ENCODE results near the gene CDT1.

The CDT1 gene

DNA sequence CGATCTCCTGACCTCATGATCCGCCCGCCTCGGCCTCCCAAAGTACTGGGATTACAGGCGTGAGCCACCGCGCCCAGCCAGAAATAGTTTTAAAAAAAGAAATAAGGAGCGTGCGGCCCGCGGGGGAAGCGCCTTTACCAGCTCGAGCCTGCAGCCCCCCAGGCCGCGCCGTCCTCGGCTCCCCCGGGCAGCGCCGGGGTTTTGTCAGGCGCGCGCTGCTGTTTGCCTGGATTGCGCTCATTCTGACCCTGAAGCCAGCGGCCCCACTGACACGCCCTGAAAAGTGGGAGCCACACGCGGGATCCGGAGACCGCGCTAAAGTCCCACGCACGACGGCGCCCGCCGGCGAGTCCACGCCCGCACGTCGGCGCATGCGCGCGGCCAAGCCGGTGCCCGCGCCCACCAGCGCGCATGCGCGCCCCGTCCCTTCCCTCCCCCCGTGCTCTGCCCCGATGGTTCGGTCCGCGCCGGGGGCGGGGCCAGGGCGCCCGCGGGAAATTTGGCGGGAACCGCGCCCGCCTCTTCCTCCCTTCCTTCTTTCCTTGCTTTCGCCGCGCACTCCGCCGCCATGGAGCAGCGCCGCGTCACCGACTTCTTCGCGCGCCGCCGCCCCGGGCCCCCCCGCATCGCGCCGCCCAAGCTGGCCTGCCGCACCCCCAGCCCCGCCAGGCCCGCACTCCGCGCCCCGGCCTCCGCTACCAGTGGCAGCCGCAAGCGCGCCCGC is at the start of gene CDT1:
CDT1 (plus strand) TSS at position 526 of the 724 bp plus-strand sequence; CDS start at position 569, 43 bp downstream.
- no peak for DNase-seq (ENCODE audit: low read depth, low spot score)
- Histone ChIP-seq H3K9ac (ENCODE audit: insufficient read length) (peak within 1 kb of the TSS; percentile 83), H3K4me3 (peak within 1 kb of the TSS; percentile 78), H3K9me3 (ENCODE audit: low read depth, low read length) (no peaks in the 10 kb centered on the region), H3K27ac (peak within 1 kb of the TSS; percentile 79; the same call in 1 of the 2 replicates), H3K36me3 (ENCODE audit: insufficient read depth, low read length) (peaks cover 33% of the 10 kb centered on the region; the same call in 1 of the 2 replicates)
- TF ChIP-seq EZH2 (IDR thresholded peaks at IDR 0.05) (no peak), POLR2AphosphoS5 (IDR thresholded peaks at IDR 0.05; ENCODE audit: borderline replicate concordance, low read depth, low read length) (peak; percentile 52; the same call in 1 of the 2 replicates), FOXP2 (optimal IDR thresholded peaks at IDR 0.05; ENCODE audit: control extremely low read depth, extremely low read length, insufficient read depth) (no peak)

DNA sequence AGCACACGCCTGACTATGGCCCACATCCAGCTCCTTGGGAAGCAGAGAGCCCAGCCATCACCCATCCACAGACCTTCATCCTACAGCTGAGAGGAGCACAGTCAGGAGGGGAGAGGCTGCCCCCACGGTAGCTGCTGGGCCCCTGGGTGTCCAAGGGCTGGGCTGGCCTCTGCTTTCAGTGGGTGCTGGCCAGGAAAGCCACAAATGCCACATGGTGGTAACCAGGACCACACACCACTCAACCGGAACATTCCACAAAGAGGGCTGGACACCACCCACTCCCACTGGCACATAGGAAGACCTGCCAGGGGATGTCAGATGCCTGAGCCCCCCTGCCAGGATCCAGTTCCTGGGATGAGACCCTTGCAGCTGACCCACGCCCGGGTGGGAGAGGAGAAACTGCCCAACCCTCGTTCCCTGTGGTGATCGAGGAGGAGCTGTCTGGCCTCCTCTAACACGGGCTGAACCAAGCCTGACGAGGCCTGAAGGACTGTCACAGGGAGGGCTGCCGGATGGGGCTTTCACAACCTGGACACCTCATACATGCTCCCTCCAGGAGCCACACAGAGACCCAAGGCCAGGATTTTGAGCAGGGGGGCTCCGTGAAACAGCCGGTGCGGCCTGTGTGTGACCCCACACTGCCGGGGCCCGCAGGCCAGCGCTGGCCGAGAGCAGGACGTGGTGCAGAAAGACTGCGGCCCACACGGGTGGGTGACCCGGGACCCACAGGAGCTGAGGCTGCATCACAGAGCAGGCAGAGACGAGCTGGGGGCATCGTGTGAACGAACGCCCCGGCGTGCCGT is 49.3 kb upstream of the CDT1 start:
- TF ChIP-seq POLR2AphosphoS5 (IDR thresholded peaks at IDR 0.05; ENCODE audit: borderline replicate concordance, low read depth, low read length) (no peak), EZH2 (IDR thresholded peaks at IDR 0.05) (no peak), FOXP2 (optimal IDR thresholded peaks at IDR 0.05; ENCODE audit: control extremely low read depth, extremely low read length, insufficient read depth) (no peak)
- Histone ChIP-seq H3K4me3 (no peak overlapping the region), H3K36me3 (ENCODE audit: insufficient read depth, low read length) (no peaks in the 10 kb centered on the region), H3K9ac (ENCODE audit: insufficient read length) (no peak overlapping the region), H3K9me3 (ENCODE audit: low read depth, low read length) (no peaks in the 10 kb centered on the region), H3K27ac (no peak overlapping the region)
- DNase-seq (ENCODE audit: low read depth, low spot score), result no peak

DNA sequence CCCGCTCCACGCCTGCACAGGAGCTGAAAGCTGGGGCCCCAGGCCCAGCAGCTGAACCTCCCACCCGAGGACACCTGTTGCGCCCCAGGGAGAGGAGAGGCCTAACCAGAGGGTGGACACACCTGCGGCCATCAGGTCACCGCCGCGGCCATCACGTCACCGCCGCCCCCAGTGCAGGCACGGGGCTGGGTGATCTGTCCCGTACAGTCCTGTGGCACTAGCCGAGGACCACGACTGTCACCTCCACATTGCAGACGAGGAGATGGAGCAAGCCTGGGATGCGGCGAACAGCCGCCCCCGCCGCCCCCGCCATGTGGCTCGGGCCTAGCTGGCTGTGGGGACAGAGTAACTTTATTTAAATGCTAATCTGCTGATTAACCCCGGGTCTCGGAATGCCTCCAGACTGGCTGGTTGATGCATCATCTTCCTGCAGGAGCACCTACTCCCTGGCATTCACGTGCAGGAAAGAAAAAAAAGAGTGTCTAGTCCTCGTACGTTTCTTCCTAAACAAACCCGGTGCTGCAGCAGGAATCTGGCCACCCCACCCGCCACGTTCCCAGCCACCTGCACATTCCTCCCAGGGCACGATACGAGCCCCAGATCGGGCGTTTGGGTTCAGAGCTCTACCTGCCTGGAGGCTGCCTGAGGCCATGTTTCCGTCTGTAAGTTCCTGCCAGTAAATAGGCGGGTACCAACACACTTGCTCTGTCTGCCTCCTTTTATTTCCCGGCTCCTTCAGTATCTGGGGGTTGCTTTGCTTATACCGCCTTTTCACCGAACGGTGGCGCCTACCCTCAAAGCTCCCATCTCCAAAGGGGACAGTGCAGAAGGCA is 48.5 kb upstream of the CDT1 start:
- Histone ChIP-seq H3K9me3 (ENCODE audit: low read depth, low read length) (no peaks in the 10 kb centered on the region), H3K36me3 (ENCODE audit: insufficient read depth, low read length) (no peaks in the 10 kb centered on the region), H3K9ac (ENCODE audit: insufficient read length) (no peak overlapping the region), H3K27ac (no peak overlapping the region), H3K4me3 (no peak overlapping the region)
- DNase-seq (ENCODE audit: low read depth, low spot score), result no peak
- no peak for TF ChIP-seq EZH2 (IDR thresholded peaks at IDR 0.05)
- no peak for TF ChIP-seq FOXP2 (optimal IDR thresholded peaks at IDR 0.05; ENCODE audit: control extremely low read depth, extremely low read length, insufficient read depth)
- TF ChIP-seq POLR2AphosphoS5 (IDR thresholded peaks at IDR 0.05; ENCODE audit: borderline replicate concordance, low read depth, low read length), result no peak

DNA sequence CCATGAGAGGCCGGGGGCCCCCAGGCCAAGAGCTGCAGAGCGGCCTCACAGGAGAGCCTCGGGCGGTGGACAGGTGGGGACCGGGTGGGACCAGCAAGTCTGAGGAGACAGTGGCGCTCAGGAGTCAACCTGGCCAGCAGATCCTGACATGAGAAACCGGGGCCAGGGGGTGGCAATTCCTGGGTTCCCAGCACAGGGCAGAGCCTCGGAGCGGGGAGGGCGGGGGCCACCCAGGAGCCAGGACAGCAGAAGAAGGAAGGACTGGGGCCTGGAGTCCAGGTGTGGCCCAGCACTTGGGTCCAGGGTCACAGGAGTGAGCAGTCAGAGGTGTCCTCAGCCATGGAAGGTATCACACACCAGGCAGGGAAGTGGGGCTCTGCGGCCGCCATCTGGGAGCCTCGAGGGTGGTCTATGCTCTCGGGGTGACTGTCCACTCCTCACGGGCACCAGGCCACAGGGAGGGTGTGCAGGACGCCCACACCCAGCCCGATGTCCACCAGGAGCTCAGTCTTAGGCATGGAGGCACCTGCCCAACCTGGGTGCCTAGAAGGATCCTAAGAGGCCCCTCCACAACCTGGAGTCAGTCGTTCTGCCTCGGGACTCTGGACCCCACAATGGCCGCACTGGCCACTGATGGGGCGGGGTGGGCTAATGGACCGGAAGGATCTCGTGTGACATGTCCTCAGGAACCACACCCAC is 47.7 kb upstream of the CDT1 start:
- Histone ChIP-seq H3K27ac (no peak overlapping the region), H3K9ac (ENCODE audit: insufficient read length) (no peak overlapping the region), H3K36me3 (ENCODE audit: insufficient read depth, low read length) (no peaks in the 10 kb centered on the region), H3K9me3 (ENCODE audit: low read depth, low read length) (no peaks in the 10 kb centered on the region), H3K4me3 (no peak overlapping the region)
- no peak for DNase-seq (ENCODE audit: low read depth, low spot score)
- TF ChIP-seq POLR2AphosphoS5 (IDR thresholded peaks at IDR 0.05; ENCODE audit: borderline replicate concordance, low read depth, low read length), result no peak
- TF ChIP-seq EZH2 (IDR thresholded peaks at IDR 0.05), result no peak
- no peak for TF ChIP-seq FOXP2 (optimal IDR thresholded peaks at IDR 0.05; ENCODE audit: control extremely low read depth, extremely low read length, insufficient read depth)

DNA sequence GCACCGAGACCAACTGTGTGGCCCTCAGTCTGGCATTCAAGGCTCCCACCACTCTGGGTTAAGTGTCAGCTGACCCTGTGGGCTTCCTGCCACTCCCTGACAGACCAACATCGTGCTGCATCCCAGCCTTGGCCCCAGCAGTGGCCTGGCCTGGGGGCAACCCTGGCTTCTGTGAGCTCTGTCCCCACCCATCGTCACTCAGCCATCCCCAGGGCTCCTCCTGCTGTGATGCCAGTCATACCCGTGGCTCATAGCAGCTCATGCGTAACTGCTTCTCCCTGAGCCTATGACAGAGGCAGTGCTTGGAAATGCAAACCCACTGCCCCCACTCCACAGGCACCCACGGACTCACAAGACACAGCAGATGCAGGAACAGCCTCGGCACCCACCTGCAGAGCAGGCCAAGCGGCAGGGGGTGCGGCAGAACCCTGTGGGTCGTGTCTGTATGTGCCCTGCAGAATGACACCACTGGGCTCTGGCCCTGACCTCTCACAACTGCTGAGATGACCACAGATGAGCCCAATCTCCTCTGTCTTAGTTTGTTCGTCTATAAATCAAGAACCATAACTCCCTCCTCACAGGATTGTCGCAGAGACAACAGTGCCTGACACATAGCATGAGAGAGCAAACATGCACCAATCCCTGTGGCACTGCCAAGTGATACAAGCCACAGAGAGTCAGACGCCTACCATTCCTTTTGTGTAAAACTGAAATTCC is 45.2 kb upstream of the CDT1 start:
- H3K9me3 ChIP-seq (ENCODE audit: low read depth, low read length), result no peaks in the 10 kb centered on the region
- H3K27ac ChIP-seq, result no peak overlapping the region
- H3K4me3 ChIP-seq, result no peak overlapping the region
- no peak overlapping the region for H3K9ac ChIP-seq (ENCODE audit: insufficient read length)
- TF ChIP-seq POLR2AphosphoS5 (IDR thresholded peaks at IDR 0.05; ENCODE audit: borderline replicate concordance, low read depth, low read length), result no peak
- TF ChIP-seq EZH2 (IDR thresholded peaks at IDR 0.05), result no peak
- TF ChIP-seq FOXP2 (optimal IDR thresholded peaks at IDR 0.05; ENCODE audit: control extremely low read depth, extremely low read length, insufficient read depth), result no peak
- no peaks in the 10 kb centered on the region for H3K36me3 ChIP-seq (ENCODE audit: insufficient read depth, low read length)
- DNase-seq (ENCODE audit: low read depth, low spot score), result no peak

DNA sequence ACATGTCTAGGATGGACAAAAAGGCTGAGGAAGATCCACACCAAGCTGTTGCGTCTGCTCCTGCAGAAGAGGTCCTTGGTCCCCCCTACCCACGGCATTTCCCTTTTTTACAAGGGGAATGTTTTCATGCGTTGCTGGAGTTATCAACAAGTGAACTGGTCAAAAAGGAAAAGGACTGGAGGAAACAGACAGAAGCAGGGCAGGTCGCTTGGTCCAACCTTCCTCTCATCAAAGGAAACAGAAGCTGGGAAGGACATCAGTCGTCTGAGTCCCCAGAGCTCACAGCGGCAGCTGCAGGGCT is 44.7 kb upstream of the CDT1 start:
- no peak overlapping the region for H3K27ac ChIP-seq
- TF ChIP-seq POLR2AphosphoS5 (IDR thresholded peaks at IDR 0.05; ENCODE audit: borderline replicate concordance, low read depth, low read length), result no peak
- TF ChIP-seq EZH2 (IDR thresholded peaks at IDR 0.05), result no peak
- no peak for TF ChIP-seq FOXP2 (optimal IDR thresholded peaks at IDR 0.05; ENCODE audit: control extremely low read depth, extremely low read length, insufficient read depth)
- no peak overlapping the region for H3K4me3 ChIP-seq
- no peak for DNase-seq (ENCODE audit: low read depth, low spot score)
- H3K9ac ChIP-seq (ENCODE audit: insufficient read length), result no peak overlapping the region
- H3K9me3 ChIP-seq (ENCODE audit: low read depth, low read length), result no peaks in the 10 kb centered on the region
- H3K36me3 ChIP-seq (ENCODE audit: insufficient read depth, low read length), result no peaks in the 10 kb centered on the region

DNA sequence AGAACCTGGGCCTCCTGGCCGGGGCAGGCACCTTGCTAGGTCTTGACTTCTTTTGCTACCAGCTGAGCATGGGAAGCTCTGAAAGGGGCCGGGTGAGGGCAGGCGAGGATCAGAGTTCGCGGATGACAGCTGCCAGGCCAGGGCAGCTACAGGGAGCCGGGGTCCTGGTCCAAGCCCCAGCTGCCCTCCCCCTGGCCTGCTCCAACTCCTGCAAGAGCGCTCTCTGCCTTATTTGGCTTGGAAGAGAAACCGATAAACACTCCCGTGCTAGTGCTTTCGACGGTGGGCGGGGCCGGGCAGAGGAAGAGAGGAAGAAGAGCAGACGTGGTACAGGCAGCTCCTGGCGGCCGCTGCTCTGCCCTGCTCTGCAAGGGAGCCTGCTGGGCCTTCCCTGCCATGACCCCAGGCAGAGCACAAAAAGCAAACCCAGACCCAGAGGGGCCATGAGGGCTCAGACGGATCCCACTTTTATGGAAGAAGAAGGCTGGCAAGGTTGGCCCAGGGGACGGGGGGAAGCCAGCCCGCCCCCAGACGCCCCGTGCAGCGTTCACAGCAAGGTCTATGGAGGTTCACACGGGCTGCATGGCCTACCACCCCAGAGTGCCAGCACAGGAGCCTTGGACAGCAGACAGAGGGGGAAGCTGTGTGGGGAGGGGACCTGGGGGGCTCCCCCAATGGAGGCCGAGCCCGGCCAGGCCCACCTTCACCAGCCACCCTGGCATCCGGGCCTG is 44.2 kb upstream of the CDT1 start:
- H3K36me3 ChIP-seq (ENCODE audit: insufficient read depth, low read length), result no peaks in the 10 kb centered on the region
- no peak overlapping the region for H3K27ac ChIP-seq
- TF ChIP-seq FOXP2 (optimal IDR thresholded peaks at IDR 0.05; ENCODE audit: control extremely low read depth, extremely low read length, insufficient read depth) (no peak), EZH2 (IDR thresholded peaks at IDR 0.05) (no peak), POLR2AphosphoS5 (IDR thresholded peaks at IDR 0.05; ENCODE audit: borderline replicate concordance, low read depth, low read length) (no peak)
- no peak for DNase-seq (ENCODE audit: low read depth, low spot score)
- no peak overlapping the region for H3K9ac ChIP-seq (ENCODE audit: insufficient read length)
- H3K9me3 ChIP-seq (ENCODE audit: low read depth, low read length), result no peaks in the 10 kb centered on the region
- no peak overlapping the region for H3K4me3 ChIP-seq
